NCI-H1092 (cell line): ENCODE measurements around the gene VSTM2L.

Experiments used
- DNase-seq: peaks from one replicate; lab custom pipeline; 2025; lab: John Stamatoyannopoulos, UW

The VSTM2L gene

DNA sequence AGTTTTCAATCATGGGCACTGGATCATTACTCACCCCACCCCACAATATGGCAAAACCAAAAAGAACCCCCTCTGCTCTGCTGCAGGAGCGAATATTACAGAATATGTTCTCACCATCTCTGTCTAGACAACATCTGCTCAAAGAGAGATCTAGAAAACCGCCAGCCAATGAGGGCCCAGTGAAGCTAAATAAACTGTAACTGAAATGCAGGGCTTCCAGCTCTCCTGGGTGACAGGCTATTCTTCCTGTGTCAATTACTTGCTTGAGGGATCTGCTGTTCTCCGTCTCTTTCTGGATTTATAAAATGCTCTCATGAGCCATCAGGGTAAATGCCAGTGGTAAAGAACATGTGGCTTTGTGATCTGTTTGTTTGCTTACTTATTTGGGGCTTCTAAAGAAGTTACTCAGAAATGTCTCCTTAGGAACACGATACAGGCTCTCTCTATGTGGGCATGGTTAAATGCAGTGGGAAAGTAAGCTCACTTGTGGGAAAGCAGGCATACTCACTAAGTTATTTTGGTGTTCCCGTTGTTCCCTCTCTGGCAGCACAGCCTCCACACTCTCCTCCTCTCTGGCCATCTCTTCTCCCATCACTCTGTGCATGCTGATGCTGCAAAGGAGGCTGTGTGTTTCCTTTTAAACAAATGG is 85.5 kb downstream of the VSTM2L start:
- DNase-seq: no peak

DNA sequence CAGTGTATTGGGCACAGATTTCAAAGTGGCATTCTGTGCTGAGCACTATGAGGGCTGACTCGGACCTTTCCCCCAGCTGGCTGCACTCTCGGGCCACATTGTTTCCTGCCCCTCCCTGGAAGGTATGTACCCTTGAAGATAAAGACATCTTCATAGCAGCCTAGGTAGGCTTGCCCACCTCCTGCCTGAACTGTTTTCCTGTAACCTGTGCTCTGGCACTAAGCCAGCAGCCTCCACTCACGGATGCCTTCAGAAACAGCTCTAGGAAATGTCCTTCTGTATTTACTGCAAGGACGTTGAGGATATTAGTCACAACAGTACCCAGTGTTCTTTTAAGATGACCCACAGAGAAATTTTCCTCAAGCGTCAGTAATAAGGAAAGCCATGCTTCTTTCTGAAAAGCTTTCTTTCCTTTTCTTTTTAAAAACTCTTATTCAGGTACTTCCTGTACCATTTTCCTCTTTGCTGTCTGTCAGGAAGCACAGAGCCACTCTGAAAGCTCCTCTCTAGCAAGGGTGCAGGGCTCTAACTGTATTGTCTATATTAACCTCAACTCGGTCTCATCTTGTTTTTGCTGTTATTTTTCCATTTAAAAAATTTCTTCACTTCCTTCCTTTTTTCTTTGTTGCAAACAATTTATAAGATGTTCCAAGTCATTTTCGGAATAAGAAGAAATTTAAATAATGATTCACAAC is 86.8 kb downstream of the VSTM2L start:
- DNase-seq: no peak

DNA sequence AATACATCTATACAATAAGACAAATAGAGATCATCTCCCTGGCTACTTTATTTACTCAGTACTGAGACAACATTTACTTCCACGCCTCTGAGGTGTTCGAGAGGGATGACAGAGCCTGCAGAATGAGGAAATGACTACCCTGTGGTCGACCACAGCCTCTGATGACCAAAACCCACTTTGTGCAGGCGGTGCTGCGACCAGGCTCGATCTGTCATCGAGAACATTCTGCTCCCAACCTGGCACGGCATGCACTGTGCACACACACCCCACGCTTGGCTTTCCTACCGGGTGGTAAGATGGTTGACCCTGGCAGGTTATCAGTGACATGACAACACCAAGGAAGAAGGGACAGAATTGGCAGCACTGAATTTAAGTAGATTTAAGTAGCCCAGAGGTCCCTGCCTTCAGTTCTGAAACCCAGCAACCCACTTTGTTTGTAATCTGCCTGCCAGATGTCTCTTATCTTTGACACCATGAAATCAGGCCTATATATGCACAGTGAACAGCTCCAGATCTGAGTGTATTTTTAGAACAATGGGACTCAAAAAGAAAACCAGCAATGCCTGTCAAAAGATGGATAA is 87.7 kb downstream of the VSTM2L start:
- DNase-seq: no peak

DNA sequence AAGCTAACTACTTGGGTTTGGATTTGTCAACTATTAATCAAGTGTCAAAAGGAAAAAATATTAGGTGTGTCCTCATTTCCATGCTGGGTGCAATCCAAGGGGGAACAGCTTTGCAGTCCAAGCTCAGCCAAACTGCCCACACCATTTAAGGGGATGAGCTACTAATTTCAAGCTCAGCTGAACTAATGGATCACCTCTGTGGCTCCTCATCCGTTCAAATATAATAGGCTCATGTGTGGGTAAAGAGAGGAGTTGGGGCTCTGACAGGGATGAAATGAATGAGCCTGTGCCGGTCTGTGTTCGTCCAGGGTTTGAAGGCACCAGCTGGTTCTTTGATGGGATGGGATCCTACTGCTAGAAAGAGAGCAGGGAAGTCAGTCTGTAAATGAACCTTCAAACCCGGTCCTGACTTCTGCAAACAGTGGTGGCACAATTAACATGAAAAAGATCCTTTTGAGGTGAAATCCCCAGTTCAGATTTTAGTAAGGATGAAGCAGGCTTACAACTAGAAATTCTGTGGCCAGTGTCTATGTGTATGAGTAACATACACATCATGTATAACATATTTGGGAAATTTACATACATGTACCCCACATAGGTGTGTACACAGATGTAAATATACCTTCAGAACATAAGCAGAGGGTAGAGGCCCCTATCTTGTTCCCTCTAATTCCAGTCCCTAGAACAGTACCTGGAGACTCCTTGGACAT is 88.4 kb downstream of the VSTM2L start:
- no peak for DNase-seq

DNA sequence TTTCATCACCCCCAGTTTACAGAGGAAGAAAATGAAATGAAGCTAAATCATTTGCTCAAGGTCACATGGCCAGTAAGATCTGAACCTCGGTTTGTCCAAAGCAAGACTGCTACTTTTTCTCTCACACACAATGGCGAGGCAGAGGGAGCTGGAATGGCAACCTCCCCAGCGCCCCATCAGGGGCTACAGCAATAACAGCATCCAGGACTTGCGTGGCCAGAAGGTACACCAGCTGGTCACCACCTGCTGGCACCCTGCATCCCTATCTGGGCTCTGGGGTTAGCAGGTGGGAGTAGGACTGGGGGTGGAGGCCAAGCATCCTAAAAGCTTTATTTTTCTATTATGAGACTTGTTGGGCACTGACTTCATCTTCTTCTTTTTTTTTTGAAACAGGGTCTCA is 89.0 kb downstream of the VSTM2L start:
- no peak for DNase-seq

DNA sequence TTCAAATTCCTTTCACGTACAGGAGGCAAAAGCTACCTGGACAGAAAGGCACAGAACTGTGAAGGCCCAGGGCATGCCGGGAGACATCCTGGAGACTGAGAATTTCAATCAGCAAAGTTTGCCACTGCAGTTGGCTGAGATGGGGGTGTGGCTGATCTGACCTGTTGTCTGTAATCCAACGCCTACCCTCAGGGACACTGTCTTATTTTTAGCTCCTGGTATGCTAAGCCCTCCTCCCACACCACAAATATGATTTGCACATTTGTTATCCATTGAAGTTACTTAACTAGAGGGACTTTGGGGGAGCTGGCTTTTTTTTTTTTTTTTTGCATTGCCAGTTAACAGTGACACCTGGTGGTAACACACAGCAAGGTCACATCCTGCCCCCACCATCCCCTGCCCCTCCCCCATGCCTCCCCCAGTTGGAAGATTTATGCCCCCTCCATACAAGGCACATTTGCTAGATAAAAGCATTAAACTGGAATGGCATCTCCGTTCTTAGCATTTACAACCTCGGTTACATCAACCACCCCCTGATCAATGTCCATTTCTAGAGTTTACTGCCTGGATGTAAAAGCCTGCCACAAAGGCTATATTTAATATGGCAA is 90.0 kb downstream of the VSTM2L start:
- no peak for DNase-seq

DNA sequence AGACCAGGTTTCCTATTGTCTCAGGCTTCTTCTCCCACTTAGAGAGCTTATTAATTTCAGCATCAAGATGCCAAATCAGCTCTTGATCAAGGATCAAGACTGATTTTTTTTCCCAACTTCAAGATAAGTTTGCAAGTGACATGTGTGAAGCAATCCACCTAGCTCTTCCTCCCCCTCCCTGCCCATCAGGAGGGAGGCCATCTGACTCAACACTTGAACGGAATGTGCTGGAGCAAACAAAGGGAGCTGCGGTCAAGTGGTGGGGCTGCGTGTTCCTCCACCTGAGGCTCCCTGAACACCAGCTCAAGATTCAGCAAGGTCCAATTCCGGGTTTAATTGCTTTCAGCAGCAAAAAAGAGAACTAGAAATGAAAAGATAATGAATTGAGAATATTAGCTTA is 91.6 kb downstream of the VSTM2L start:
- DNase-seq: no peak
